Natural killer cell (primary cell): ENCODE results near the gene SMU1. TPM values are rescaled to one million over a fixed set of nuclear protein-coding genes. Genes with fewer than 3 reads are reported as not detected.

Experiments used
- ATAC-seq, 3 donors: fragments of 150-1000 bp in 2 of 3; fragments of 200-7000 bp in 1 of 3; cut with Tn5 transposase; 1 replicate in 1 of 3; 2 replicates in 2 of 3; pipeline ENCODE4 v1.10.0; 2021; ENCODE audit warnings: mild to moderate bottlenecking in 2 of 3, moderate library complexity in 2 of 3
- DNase-seq, 2 donors: peaks; one replicate each; pipeline versions ENCODE4 v3.0.0 to v3.0.0-alpha.2; 2013 to 2021; ENCODE audit warnings: mixed read lengths in 1 of 2
- H3K27ac ChIP-seq: one replicate; pipeline ENCODE4 v1.5.1; 2013; ENCODE audit warnings: mild to moderate bottlenecking, low read length
- H3K27me3 ChIP-seq: one replicate; pipeline ENCODE4 v1.6.1; 2013; ENCODE audit warnings: low read length; ENCODE audit not compliant: control insufficient read depth, insufficient read depth
- H3K36me3 ChIP-seq: one replicate; pipeline ENCODE4 v1.6.1; 2013; ENCODE audit warnings: low read length; ENCODE audit not compliant: control insufficient read depth, insufficient read depth
- H3K4me1 ChIP-seq: one replicate; pipeline ENCODE4 v1.6.1; 2013; ENCODE audit warnings: low read length; ENCODE audit not compliant: control insufficient read depth, insufficient read depth
- H3K4me3 ChIP-seq: one replicate; pipeline ENCODE4 v1.5.1; 2013; ENCODE audit warnings: low read length
- H3K9me3 ChIP-seq: one replicate; pipeline ENCODE4 v1.6.1; 2013; ENCODE audit warnings: low read length; ENCODE audit not compliant: control insufficient read depth, insufficient read depth
- H3K27ac Mint-ChIP-seq, 2 donors: one replicate each; pipeline ENCODE4 v1.8.0; 2022; ENCODE audit warnings: mild to moderate bottlenecking in 2 of 2, mixed read lengths in 2 of 2, moderate library complexity in 1 of 2
- H3K27me3 Mint-ChIP-seq, 2 donors: one replicate each; pipeline ENCODE4 v1.8.0; 2022; ENCODE audit warnings: low read depth in 2 of 2, mixed read lengths in 2 of 2
- H3K36me3 Mint-ChIP-seq: one replicate; pipeline ENCODE4 v1.8.0; 2022; ENCODE audit warnings: mixed read lengths
- H3K4me1 Mint-ChIP-seq, 2 donors: one replicate each; pipeline ENCODE4 v1.8.0; 2022; ENCODE audit warnings: mixed read lengths in 2 of 2
- H3K4me3 Mint-ChIP-seq: one replicate; pipeline ENCODE4 v1.8.0; 2022; ENCODE audit warnings: mild to moderate bottlenecking, moderate library complexity, mixed read lengths
- H3K9me3 Mint-ChIP-seq, 2 donors: one replicate each; pipeline ENCODE4 v1.8.0; 2022; ENCODE audit warnings: mixed read lengths in 2 of 2
- WGBS: methylation state at CpG from one replicate; pipeline ENCODE4 v1.1.7; 2013; ENCODE audit warnings: missing lambda C conversion rate; ENCODE audit not compliant: insufficient coverage; 5-methylcytosine and 5-hydroxymethylcytosine counted together
- intact Hi-C: fragments of 100-400 bp; cut with micrococcal nuclease; formaldehyde crosslinking; loops from one replicate; pipeline ENCODE4 v1.14.2; 2022
- total RNA-seq, 4 donors: library from RNA; stranded (reverse); fragments of 120-200 nt in 1 of 4; gene quantifications; one replicate each; pipeline versions ENCODE4 v1.2.3 to v1.2.4, GENCODE V29; 2013 to 2022
- TF ChIP-seq, protein P1 (sequence below): fragments of 200-600 bp; IDR thresholded peaks from one replicate; pipeline ENCODE4 v1.8.0; 2022; ENCODE audit warnings: antibody characterized with exemption

SMU1 gene
- total RNA-seq, 3 donors from 2014 or later (not counting 1 experiment from before 2014, with no cell fraction given), result 21.9 to 23.2 (median 22.1) TPM

DNA sequence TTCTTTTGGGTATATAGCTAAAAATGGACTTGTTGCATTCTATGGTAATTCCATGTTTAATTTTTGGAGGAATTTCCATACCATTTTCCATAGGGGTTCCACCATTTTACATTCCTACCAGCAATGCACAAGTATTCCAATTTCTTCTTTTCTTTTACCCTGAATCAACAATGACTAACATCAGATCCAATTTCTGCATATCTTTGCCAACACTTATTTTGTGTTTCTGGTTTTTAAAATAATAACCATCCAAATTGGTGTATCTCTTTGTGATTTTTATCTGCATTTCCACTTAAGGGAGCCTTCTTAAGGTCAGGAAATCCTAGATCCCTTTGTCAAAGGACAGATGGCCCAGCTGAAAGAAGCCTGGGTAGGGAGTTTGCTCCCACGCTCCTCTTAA lies 29.5 kb upstream of the SMU1 start:
- ATAC-seq (no peak), DNase-seq (no peak)
- no peak overlapping the region for H3K4me3 ChIP-seq
- H3K27ac Mint-ChIP-seq, result peak overlapping the region; percentile 21 to 48
- no peak overlapping the region for H3K27ac ChIP-seq
- TF ChIP-seq, protein P1, sequence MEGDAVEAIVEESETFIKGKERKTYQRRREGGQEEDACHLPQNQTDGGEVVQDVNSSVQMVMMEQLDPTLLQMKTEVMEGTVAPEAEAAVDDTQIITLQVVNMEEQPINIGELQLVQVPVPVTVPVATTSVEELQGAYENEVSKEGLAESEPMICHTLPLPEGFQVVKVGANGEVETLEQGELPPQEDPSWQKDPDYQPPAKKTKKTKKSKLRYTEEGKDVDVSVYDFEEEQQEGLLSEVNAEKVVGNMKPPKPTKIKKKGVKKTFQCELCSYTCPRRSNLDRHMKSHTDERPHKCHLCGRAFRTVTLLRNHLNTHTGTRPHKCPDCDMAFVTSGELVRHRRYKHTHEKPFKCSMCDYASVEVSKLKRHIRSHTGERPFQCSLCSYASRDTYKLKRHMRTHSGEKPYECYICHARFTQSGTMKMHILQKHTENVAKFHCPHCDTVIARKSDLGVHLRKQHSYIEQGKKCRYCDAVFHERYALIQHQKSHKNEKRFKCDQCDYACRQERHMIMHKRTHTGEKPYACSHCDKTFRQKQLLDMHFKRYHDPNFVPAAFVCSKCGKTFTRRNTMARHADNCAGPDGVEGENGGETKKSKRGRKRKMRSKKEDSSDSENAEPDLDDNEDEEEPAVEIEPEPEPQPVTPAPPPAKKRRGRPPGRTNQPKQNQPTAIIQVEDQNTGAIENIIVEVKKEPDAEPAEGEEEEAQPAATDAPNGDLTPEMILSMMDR, result no peak
- intact Hi-C loops, result no loop called here
- no peaks in the 10 kb centered on the region for H3K4me1 ChIP-seq
- H3K9me3 ChIP-seq, result no peaks in the 10 kb centered on the region
- H3K4me1 Mint-ChIP-seq, result peaks cover 0 to 7% of the 10 kb centered on the region in 2 donors
- no peak overlapping the region for H3K4me3 Mint-ChIP-seq
- no peaks in the 10 kb centered on the region for H3K27me3 ChIP-seq
- WGBS, result 100% methylated on average over 1 of the region's 1 CpG
- H3K36me3 Mint-ChIP-seq, result no peaks in the 10 kb centered on the region
- H3K9me3 Mint-ChIP-seq, result no peaks in the 10 kb centered on the region
- H3K36me3 ChIP-seq, result peaks cover 11% of the 10 kb centered on the region
- H3K27me3 Mint-ChIP-seq, result no peaks in the 10 kb centered on the region

DNA sequence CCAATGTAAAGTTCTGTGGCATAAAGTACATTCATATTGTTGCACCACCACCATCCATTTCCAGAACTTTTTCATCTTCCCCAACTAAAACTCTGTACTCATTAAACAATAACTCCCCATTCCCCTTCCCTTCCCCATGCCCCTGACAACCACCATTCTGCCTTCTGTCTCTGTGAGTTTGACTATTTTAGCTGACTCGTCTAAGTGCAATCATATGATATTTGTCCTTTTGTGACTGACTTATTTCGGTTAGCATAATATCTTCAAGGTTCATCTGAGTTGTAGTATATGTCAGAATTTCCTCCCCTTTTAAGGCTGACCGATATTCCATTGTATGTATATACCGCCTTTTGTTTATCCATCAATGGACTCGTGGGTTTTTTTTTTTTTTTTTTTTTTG lies 29.0 kb upstream of the SMU1 start:
- Histone ChIP-seq H3K4me1 (no peaks in the 10 kb centered on the region), H3K9me3 (no peaks in the 10 kb centered on the region), H3K27ac (no peak overlapping the region), H3K36me3 (peaks cover 6% of the 10 kb centered on the region), H3K4me3 (no peak overlapping the region), H3K27me3 (no peaks in the 10 kb centered on the region)
- TF ChIP-seq, protein P1, result no peak
- Mint-ChIP-seq H3K36me3 (no peaks in the 10 kb centered on the region), H3K9me3 (no peaks in the 10 kb centered on the region), H3K4me1 (peaks cover 0 to 7% of the 10 kb centered on the region in 2 donors), H3K27me3 (no peaks in the 10 kb centered on the region), H3K4me3 (no peak overlapping the region), H3K27ac (no peak overlapping the region)
- intact Hi-C loops, result no loop called here
- no peak for DNase-seq
- WGBS, result 100% methylated on average over 3 of the region's 5 CpGs
- no peak for ATAC-seq

- WGBS, result 92% methylated on average over 7 of the region's 7 CpGs
- H3K27me3 Mint-ChIP-seq, result no peaks in the 10 kb centered on the region
- H3K27me3 ChIP-seq, result no peaks in the 10 kb centered on the region
- no peaks in the 10 kb centered on the region for H3K4me1 ChIP-seq
- ATAC-seq (no peak), DNase-seq (no peak)
- no peaks in the 10 kb centered on the region for H3K9me3 ChIP-seq
- no peak overlapping the region for H3K4me3 ChIP-seq
- H3K9me3 Mint-ChIP-seq, result no peaks in the 10 kb centered on the region
- peak overlapping the region in 1 of 2 donors; percentile 4 for H3K27ac Mint-ChIP-seq
- intact Hi-C loops, result no loop called here
- peaks cover 2% of the 10 kb centered on the region for H3K36me3 ChIP-seq
- no peak overlapping the region for H3K27ac ChIP-seq
- no peak overlapping the region for H3K4me3 Mint-ChIP-seq
- H3K36me3 Mint-ChIP-seq, result no peaks in the 10 kb centered on the region
- TF ChIP-seq, protein P1, result no peak
- peaks cover 0 to 7% of the 10 kb centered on the region in 2 donors for H3K4me1 Mint-ChIP-seq
Measured at GRCh38 chr9:33104401-33104800, 27.9 kb upstream of the SMU1 start.
